Neural cell (in vitro differentiated cells): ENCODE measurements around the gene KDM4B. TPM values are rescaled to one million over a fixed set of nuclear protein-coding genes. Genes with fewer than 3 reads are reported as not detected.

Experiments used
- H2AFZ ChIP-seq: fragments of 200-600, 300-800 bp; sonication (generic), shearing (Covaris generic); 2 replicates; pipeline ENCODE4 v1.6.0; 2014; ENCODE audit warnings: low read depth, mild to moderate bottlenecking, antibody characterized with exemption, low read length, moderate library complexity
- H3F3A ChIP-seq: fragments of 200-600 bp; shearing (Covaris generic); 2 replicates; pipeline ENCODE4 v1.6.1; 2016; ENCODE audit warnings: mild to moderate bottlenecking, moderate library complexity, mixed read lengths, antibody characterized with exemption, low read length; ENCODE audit not compliant: insufficient read depth, poor library complexity, severe bottlenecking
- H3K27ac ChIP-seq: fragments of 200-600, 300-800 bp; sonication (generic), shearing (Covaris generic); 2 replicates; pipeline ENCODE4 v1.5.1; 2014; ENCODE audit warnings: mild to moderate bottlenecking, low read length, moderate library complexity
- H3K27me3 ChIP-seq: fragments of 300-800, 200-600 bp; sonication (generic), shearing (Covaris generic); 2 replicates; pipeline ENCODE4 v1.6.0; 2014; ENCODE audit warnings: mild to moderate bottlenecking, low read depth, low read length, moderate library complexity; ENCODE audit not compliant: insufficient read depth
- H3K36me3 ChIP-seq: fragments of 300-800, 200-600 bp; sonication (generic), shearing (Covaris generic); 2 replicates; pipeline ENCODE4 v1.5.1; 2014; ENCODE audit warnings: mild to moderate bottlenecking, antibody characterized with exemption, low read length, moderate library complexity; ENCODE audit not compliant: insufficient read depth
- H3K4me2 ChIP-seq: fragments of 300-800, 200-600 bp; sonication (generic), shearing (Covaris generic); 2 replicates; pipeline ENCODE4 v1.6.0; 2014; ENCODE audit warnings: mild to moderate bottlenecking, low read length
- H3K4me3 ChIP-seq: fragments of 300-800, 200-600 bp; sonication (generic), shearing (Covaris generic); 2 replicates; pipeline ENCODE4 v1.5.1; 2014; ENCODE audit warnings: mild to moderate bottlenecking, low read length, moderate library complexity
- H3K79me2 ChIP-seq: fragments of 200-600 bp; shearing (Covaris generic); replicated peaks from 2 replicates; pipeline ENCODE4 v1.6.0; 2014; ENCODE audit warnings: mild to moderate bottlenecking, low read length, moderate library complexity; ENCODE audit not compliant: insufficient read depth
- H3K9ac ChIP-seq: fragments of 300-800, 200-600 bp; sonication (generic), shearing (Covaris generic); 2 replicates; pipeline ENCODE4 v1.6.1; 2016; ENCODE audit warnings: mild to moderate bottlenecking, low read length, mixed read lengths
- H3K9me2 ChIP-seq: fragments of 200-600 bp; shearing (Covaris generic); 2 replicates; pipeline ENCODE4 v1.6.1; 2016; ENCODE audit warnings: mild to moderate bottlenecking, low read length, mixed read lengths; ENCODE audit not compliant: insufficient read depth
- H3K9me3 ChIP-seq: fragments of 200-600, 300-800 bp; sonication (generic), shearing (Covaris generic); 2 replicates; pipeline ENCODE4 v1.6.1; 2016; ENCODE audit warnings: mild to moderate bottlenecking, mixed run types, low read length, moderate library complexity, mixed read lengths
- H4K20me1 ChIP-seq: fragments of 200-600 bp; shearing (Covaris generic); 2 replicates; pipeline ENCODE4 v1.6.1; 2016; ENCODE audit warnings: mild to moderate bottlenecking, mixed run types; ENCODE audit not compliant: insufficient read depth
- EP300 ChIP-seq: fragments of 450-650 bp; conservative IDR thresholded peaks from 2 replicates; pipeline ENCODE4 v1.6.1; 2014; ENCODE audit warnings: antibody characterized with exemption, mild to moderate bottlenecking, moderate library complexity; ENCODE audit not compliant: poor library complexity, severe bottlenecking
- EZH2 ChIP-seq: fragments of 200-600, 300-800 bp; shearing (Covaris generic), sonication (generic); IDR thresholded peaks from 2 replicates; pipeline ENCODE4 v1.6.1; 2014; ENCODE audit warnings: antibody characterized with exemption, low read length, borderline replicate concordance, mild to moderate bottlenecking; ENCODE audit not compliant: insufficient read depth, poor library complexity, severe bottlenecking
- MXI1 ChIP-seq: fragments of 450-650 bp; conservative IDR thresholded peaks from 2 replicates; pipeline ENCODE4 v1.6.1; 2014; ENCODE audit warnings: antibody characterized with exemption, mild to moderate bottlenecking; ENCODE audit not compliant: poor library complexity, severe bottlenecking
- POLR2AphosphoS5 ChIP-seq: IDR thresholded peaks from 2 replicates; pipeline ENCODE4 v1.6.1; 2012
- RAD21 ChIP-seq: fragments of 450-650 bp; conservative IDR thresholded peaks from 2 replicates; pipeline ENCODE4 v1.6.1; 2014; ENCODE audit warnings: antibody characterized with exemption, mild to moderate bottlenecking, moderate library complexity
- REST ChIP-seq: IDR thresholded peaks from 2 replicates; pipeline ENCODE4 v1.6.1; 2012; ENCODE audit warnings: borderline replicate concordance
- SMC3 ChIP-seq: fragments of 450-650 bp; conservative IDR thresholded peaks from 2 replicates; pipeline ENCODE4 v1.6.1; 2014; ENCODE audit warnings: antibody characterized with exemption, mild to moderate bottlenecking, moderate library complexity; ENCODE audit not compliant: poor library complexity
- TAF1 ChIP-seq: IDR thresholded peaks from 2 replicates; pipeline ENCODE4 v1.6.1; 2012; ENCODE audit warnings: low read depth
- polyA plus RNA-seq: library from polyadenylated mRNA; depleted of rRNA; stranded (reverse); fragments of >200 nt; gene quantifications from 2 replicates; pipeline ENCODE4 v1.2.3, GENCODE V29; 2014
- TF ChIP-seq, protein P1 (sequence below): fragments of 450-650 bp; IDR thresholded peaks from 2 replicates; pipeline ENCODE4 v1.5.1; 2014; ENCODE audit warnings: antibody characterized with exemption, mild to moderate bottlenecking, moderate library complexity; ENCODE audit not compliant: poor library complexity, severe bottlenecking

KDM4B gene
- polyA plus RNA-seq, 1 donor from 2014 or later = 19.1 TPM

- TF ChIP-seq EP300 = no peak
- TF ChIP-seq EZH2 = no peak
- no peak for TF ChIP-seq SMC3
- no peak for TF ChIP-seq REST
- no peak for TF ChIP-seq POLR2AphosphoS5
- TF ChIP-seq, protein P1, sequence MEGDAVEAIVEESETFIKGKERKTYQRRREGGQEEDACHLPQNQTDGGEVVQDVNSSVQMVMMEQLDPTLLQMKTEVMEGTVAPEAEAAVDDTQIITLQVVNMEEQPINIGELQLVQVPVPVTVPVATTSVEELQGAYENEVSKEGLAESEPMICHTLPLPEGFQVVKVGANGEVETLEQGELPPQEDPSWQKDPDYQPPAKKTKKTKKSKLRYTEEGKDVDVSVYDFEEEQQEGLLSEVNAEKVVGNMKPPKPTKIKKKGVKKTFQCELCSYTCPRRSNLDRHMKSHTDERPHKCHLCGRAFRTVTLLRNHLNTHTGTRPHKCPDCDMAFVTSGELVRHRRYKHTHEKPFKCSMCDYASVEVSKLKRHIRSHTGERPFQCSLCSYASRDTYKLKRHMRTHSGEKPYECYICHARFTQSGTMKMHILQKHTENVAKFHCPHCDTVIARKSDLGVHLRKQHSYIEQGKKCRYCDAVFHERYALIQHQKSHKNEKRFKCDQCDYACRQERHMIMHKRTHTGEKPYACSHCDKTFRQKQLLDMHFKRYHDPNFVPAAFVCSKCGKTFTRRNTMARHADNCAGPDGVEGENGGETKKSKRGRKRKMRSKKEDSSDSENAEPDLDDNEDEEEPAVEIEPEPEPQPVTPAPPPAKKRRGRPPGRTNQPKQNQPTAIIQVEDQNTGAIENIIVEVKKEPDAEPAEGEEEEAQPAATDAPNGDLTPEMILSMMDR = no peak
- no peak for TF ChIP-seq RAD21
- no peak for TF ChIP-seq TAF1
- TF ChIP-seq MXI1 = no peak
- no peak overlapping the region for H3K9ac ChIP-seq
- H3K27me3 ChIP-seq = no peaks in the 10 kb centered on the region
- H2AFZ ChIP-seq = no peak overlapping the region
- H3K9me2 ChIP-seq = no peaks in the 10 kb centered on the region
- no peaks in the 10 kb centered on the region for H4K20me1 ChIP-seq
- H3F3A ChIP-seq = no peaks in the 10 kb centered on the region
- no peak overlapping the region for H3K4me3 ChIP-seq
- H3K4me2 ChIP-seq = no peak overlapping the region
- no peaks in the 10 kb centered on the region for H3K36me3 ChIP-seq
- H3K9me3 ChIP-seq = no peaks in the 10 kb centered on the region
- H3K27ac ChIP-seq = no peak overlapping the region
- H3K79me2 ChIP-seq = no peaks in the 10 kb centered on the region
Measured at GRCh38 chr19:5072115-5072514, 103.2 kb downstream of the KDM4B start.

- Histone ChIP-seq H4K20me1 (no peaks in the 10 kb centered on the region), H3K27ac (no peak overlapping the region), H3F3A (no peaks in the 10 kb centered on the region), H3K27me3 (no peaks in the 10 kb centered on the region), H3K36me3 (no peaks in the 10 kb centered on the region), H3K9me3 (no peaks in the 10 kb centered on the region), H3K9ac (no peak overlapping the region), H3K4me2 (no peak overlapping the region), H3K4me3 (no peak overlapping the region), H2AFZ (no peak overlapping the region), H3K9me2 (no peaks in the 10 kb centered on the region), H3K79me2 (no peaks in the 10 kb centered on the region)
- TF ChIP-seq POLR2AphosphoS5 = no peak
- TF ChIP-seq TAF1 = no peak
- TF ChIP-seq, protein P1 = no peak
- no peak for TF ChIP-seq RAD21
- TF ChIP-seq SMC3 = no peak
- no peak for TF ChIP-seq MXI1
- TF ChIP-seq EP300 = no peak
- no peak for TF ChIP-seq REST
- TF ChIP-seq EZH2 = no peak
Measured at GRCh38 chr19:5073153-5073844, 104.4 kb downstream of the KDM4B start.
